IMR-90 (cell line): ENCODE measurements around the gene SH3BGRL3. TPM values are rescaled to one million over a fixed set of nuclear protein-coding genes. Genes with fewer than 3 reads are reported as not detected.

Source experiments
- ATAC-seq: fragments of 200-7000 bp; cut with Tn5 transposase; 2 replicates; pipeline ENCODE4 v1.9.1; 2020; ENCODE audit warnings: low read depth, mild to moderate bottlenecking, moderate library complexity
- BruUV-seq: library from RNA; stranded (reverse); fragments of 400-500 nt; replicated peaks from 2 replicates; lab custom pipeline; 2021; lab: Mats Ljungman, UMichigan
- CTCF ChIA-PET: fragments of 300-600 bp; formaldehyde crosslinking; extraction: SDS; loops from one replicate; lab custom pipeline; 2021; ENCODE audit warnings: antibody characterized with exemption; lab: Yijun Ruan, JAX
- POLR2A ChIA-PET: fragments of 300-600 bp; sonication (Branson Sonifier 250); formaldehyde crosslinking; loops from one replicate; lab custom pipeline; 2022; ENCODE audit warnings: antibody characterized with exemption; ENCODE audit not compliant: unreplicated experiment; lab: Charles Lee
- DNase-seq: peaks from one replicate; pipeline ENCODE4 v3.0.0; 2013
- H2AFZ ChIP-seq: replicated peaks from 2 replicates; pipeline ENCODE3; 2013; ENCODE audit warnings: low read length, mild to moderate bottlenecking; ENCODE audit not compliant: poor library complexity
- H2AK5ac ChIP-seq: 2 replicates; pipeline ENCODE4 v1.6.1; 2013; ENCODE audit warnings: low read depth, low read length, inconsistent platforms
- H2AK9ac ChIP-seq: replicated peaks from 2 replicates; pipeline ENCODE3; 2013; ENCODE audit warnings: mild to moderate bottlenecking, low read depth, low read length, moderate library complexity; ENCODE audit not compliant: poor library complexity
- H2BK120ac ChIP-seq: 2 replicates; pipeline ENCODE4 v1.6.1; 2013; ENCODE audit warnings: low read depth, low read length, inconsistent platforms
- H2BK15ac ChIP-seq: 3 replicates; pipeline ENCODE4 v1.6.1; 2013; ENCODE audit warnings: low read depth, low read length, inconsistent platforms
- H2BK20ac ChIP-seq: 2 replicates; pipeline ENCODE4 v1.6.1; 2013; ENCODE audit warnings: low read depth, mild to moderate bottlenecking, inconsistent platforms, low read length, moderate library complexity
- H2BK5ac ChIP-seq: 2 replicates; pipeline ENCODE4 v1.6.1; 2013; ENCODE audit warnings: mild to moderate bottlenecking, low read depth, low read length, inconsistent platforms; ENCODE audit not compliant: poor library complexity, severe bottlenecking
- H3K14ac ChIP-seq: replicated peaks from 2 replicates; pipeline ENCODE4 v1.6.1; 2013; ENCODE audit warnings: low read depth, low read length, inconsistent platforms
- H3K18ac ChIP-seq: 2 replicates; pipeline ENCODE4 v1.6.1; 2013; ENCODE audit warnings: low read depth, low read length, control low read depth
- H3K23ac ChIP-seq: 2 replicates; pipeline ENCODE4 v1.6.1; 2013; ENCODE audit warnings: low read depth, low read length, inconsistent platforms
- H3K27ac ChIP-seq: 2 replicates; pipeline ENCODE4 v1.5.1; 2013; ENCODE audit warnings: mild to moderate bottlenecking, control low read depth, low read length; ENCODE audit not compliant: insufficient read depth
- H3K27me3 ChIP-seq: 2 replicates; pipeline ENCODE4 v1.6.1; 2013; ENCODE audit warnings: low read length; ENCODE audit not compliant: control insufficient read depth, insufficient read depth
- H3K36me3 ChIP-seq: 2 replicates; pipeline ENCODE4 v1.6.1; 2013; ENCODE audit warnings: low read length, mixed read lengths; ENCODE audit not compliant: control insufficient read depth, insufficient read depth
- H3K4ac ChIP-seq: 2 replicates; pipeline ENCODE4 v1.6.1; 2013; ENCODE audit warnings: low read depth, low read length, inconsistent platforms
- H3K4me1 ChIP-seq: 2 replicates; pipeline ENCODE4 v1.6.1; 2013; ENCODE audit warnings: low read length, mixed read lengths; ENCODE audit not compliant: control insufficient read depth, insufficient read depth
- H3K4me2 ChIP-seq: 2 replicates; pipeline ENCODE4 v1.6.1; 2013; ENCODE audit warnings: low read depth, mild to moderate bottlenecking, control low read depth, low read length, moderate library complexity
- H3K4me3 ChIP-seq: 2 replicates; pipeline ENCODE4 v1.5.1; 2013; ENCODE audit warnings: low read depth, mild to moderate bottlenecking, control low read depth, low read length, moderate library complexity; ENCODE audit not compliant: insufficient read depth
- H3K56ac ChIP-seq: 2 replicates; pipeline ENCODE4 v1.6.1; 2013; ENCODE audit warnings: low read length, inconsistent platforms; ENCODE audit not compliant: insufficient read depth; ENCODE audit errors: extremely low read depth
- H3K79me1 ChIP-seq, 2 experiments: 2 replicates each; pipeline ENCODE4 v1.6.1; 2013; ENCODE audit warnings: low read length in 2 of 2, inconsistent platforms in 1 of 2, low read depth in 1 of 2
- H3K9ac ChIP-seq: 2 replicates; pipeline ENCODE4 v1.6.1; 2013; ENCODE audit warnings: low read depth, low read length, control low read depth
- H3K9me1 ChIP-seq: 2 replicates; pipeline ENCODE4 v1.6.1; 2013; ENCODE audit warnings: low read length, inconsistent platforms; ENCODE audit not compliant: insufficient read depth
- H3K9me3 ChIP-seq: 2 replicates; pipeline ENCODE4 v1.6.1; 2013; ENCODE audit warnings: low read length; ENCODE audit not compliant: control insufficient read depth, insufficient read depth
- H4K20me1 ChIP-seq: 2 replicates; pipeline ENCODE4 v1.6.1; 2013; ENCODE audit warnings: low read length, inconsistent platforms; ENCODE audit not compliant: insufficient read depth
- H4K5ac ChIP-seq: 2 replicates; pipeline ENCODE4 v1.6.1; 2013; ENCODE audit warnings: mild to moderate bottlenecking, low read depth, low read length, control low read depth
- H4K8ac ChIP-seq, 2 experiments: 2 replicates each; pipeline ENCODE4 v1.6.1; 2013; ENCODE audit warnings: low read depth in 2 of 2, low read length in 2 of 2, control low read depth in 1 of 2, inconsistent platforms in 1 of 2
- H4K91ac ChIP-seq: 2 replicates; pipeline ENCODE4 v1.6.1; 2013; ENCODE audit warnings: low read depth, low read length, inconsistent platforms; ENCODE audit not compliant: insufficient read depth
- BHLHE40 ChIP-seq: fragments of 150-350 bp; IDR thresholded peaks from 2 replicates; pipeline ENCODE4 v1.6.1; 2016; ENCODE audit warnings: mild to moderate bottlenecking, low read depth, low read length
- CEBPB ChIP-seq: IDR thresholded peaks from 2 replicates; pipeline ENCODE4 v1.6.1; 2012; ENCODE audit warnings: low read depth, low read length, improper control_type of control experiment
- CHD1 ChIP-seq: IDR thresholded peaks from 2 replicates; pipeline ENCODE4 v1.6.1; 2012; ENCODE audit warnings: low read depth, low read length, improper control_type of control experiment
- FOS ChIP-seq: fragments of 150-350 bp; IDR thresholded peaks from 2 replicates; pipeline ENCODE4 v1.6.1; 2016; ENCODE audit warnings: low read depth, low read length
- MAZ ChIP-seq: IDR thresholded peaks from 2 replicates; pipeline ENCODE4 v1.6.1; 2012; ENCODE audit warnings: low read depth, mild to moderate bottlenecking, low read length, improper control_type of control experiment, moderate library complexity, borderline replicate concordance
- MXI1 ChIP-seq: IDR thresholded peaks from 2 replicates; pipeline ENCODE4 v1.6.1; 2012; ENCODE audit warnings: low read depth, mild to moderate bottlenecking, low read length, moderate library complexity, borderline replicate concordance
- NFE2L2 ChIP-seq: fragments of 150-350 bp; IDR thresholded peaks from 2 replicates; pipeline ENCODE4 v1.6.1; 2016; ENCODE audit warnings: low read depth, mild to moderate bottlenecking, low read length
- RCOR1 ChIP-seq: IDR thresholded peaks from 2 replicates; pipeline ENCODE4 v1.6.1; 2012; ENCODE audit warnings: mild to moderate bottlenecking, low read length, improper control_type of control experiment; ENCODE audit not compliant: insufficient replicate concordance
- SMC3 ChIP-seq: fragments of 150-350 bp; IDR thresholded peaks from 2 replicates; pipeline ENCODE4 v1.6.1; 2016; ENCODE audit warnings: low read depth, mild to moderate bottlenecking, antibody characterized with exemption, low read length, moderate library complexity
- WGBS, 2 experiments: methylation state at CpG; one replicate each; pipeline versions ENCODE4 v1.1.5 to v1.1.7; 2013; ENCODE audit warnings: missing lambda C conversion rate in 2 of 2; ENCODE audit not compliant: insufficient read length in 1 of 2; ENCODE audit errors: extremely low coverage in 2 of 2; 5-methylcytosine and 5-hydroxymethylcytosine counted together
- dilution Hi-C: fragments of 300-500 bp; cut with HindIII; formaldehyde crosslinking; loops from one replicate; pipeline ENCODE4 v1.14.3; 2018; ENCODE audit warnings: low sequenced_read_pairs; ENCODE audit not compliant: unreplicated experiment
- in situ Hi-C: fragments of 300-500 bp; cut with MboI; formaldehyde crosslinking; loops from 3 replicates; pipeline ENCODE4 v1.14.3; 2019; ENCODE audit warnings: low sequenced_read_pairs, inconsistent platforms, mixed read lengths
- intact Hi-C: fragments of 100-400 bp; cut with micrococcal nuclease; formaldehyde crosslinking; loops from 2 replicates; pipeline ENCODE4 v1.10.0; 2022
- polyA plus RNA-seq, 3 experiments: library from polyadenylated mRNA; depleted of rRNA; stranded (reverse); fragments of >200 nt; gene quantifications; 2 replicates each; pipeline ENCODE4 v1.2.3, GENCODE V29; 2012; ENCODE audit warnings: low replicate concordance in 1 of 3
- total RNA-seq: library from RNA; depleted of rRNA; stranded (reverse); fragments of >200 nt; gene quantifications from 2 replicates; pipeline ENCODE4 v1.2.3, GENCODE V29; 2012

SH3BGRL3 gene
- total and polyA plus RNA-seq, 2 of the 4 experiments (the other 2 are of a cell fraction): 35.0 to 483 TPM

DNA sequence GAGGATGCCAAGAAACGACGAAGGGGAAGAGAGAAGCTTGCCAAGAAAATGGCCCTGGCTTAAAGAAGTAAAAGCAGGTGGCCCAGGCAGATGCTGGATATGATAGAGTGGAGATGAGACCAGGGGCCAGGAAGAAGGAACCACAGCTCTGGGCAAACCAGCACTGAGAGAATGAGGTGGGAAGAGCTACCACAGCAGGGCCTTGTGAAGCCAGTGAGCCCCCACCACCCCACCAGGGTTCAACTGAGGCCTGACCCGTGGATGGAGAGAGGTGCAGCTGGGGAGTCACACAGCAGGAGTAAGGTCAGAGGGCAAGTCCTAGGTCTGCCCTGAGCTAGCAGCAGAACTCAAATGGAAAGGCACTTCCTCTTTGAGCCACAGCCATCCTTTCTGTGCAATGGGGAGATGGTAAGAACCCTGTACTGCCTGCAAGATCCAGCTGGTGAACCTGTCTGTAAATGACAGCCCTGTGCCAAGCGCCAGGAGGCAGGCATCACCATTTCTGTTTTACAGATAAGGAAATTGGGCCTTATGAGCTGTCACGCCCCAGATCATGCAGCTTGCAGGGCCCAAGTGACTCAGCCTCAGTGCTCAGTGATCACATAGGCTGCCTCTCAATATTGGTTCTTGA is 8.5 kb downstream of the SH3BGRL3 start:
- no peak overlapping the region for H3K9ac ChIP-seq
- intact Hi-C loops: no loop called here
- H3K23ac ChIP-seq: no peak overlapping the region
- H3K9me1 ChIP-seq: peaks cover 19% of the 10 kb centered on the region
- H3K36me3 ChIP-seq: no peaks in the 10 kb centered on the region
- H3K14ac ChIP-seq: no peak overlapping the region
- H3K9me3 ChIP-seq: no peaks in the 10 kb centered on the region
- H2AK5ac ChIP-seq: peak overlapping the region; percentile 11; the same call in 1 of the 2 replicates
- H3K4me1 ChIP-seq: peaks cover 18% of the 10 kb centered on the region
- no peak overlapping the region for H3K4me3 ChIP-seq
- CTCF ChIA-PET: no interaction called here
- no peak overlapping the region for H2AK9ac ChIP-seq
- H2BK5ac ChIP-seq: no peak overlapping the region
- no TSS peak for BruUV-seq
- WGBS, 2 experiments: 74% methylated on average over 4 of the region's 5 CpGs; no CpG with 5 or more reads in 1 of the 2 experiments
- H2AFZ ChIP-seq: no peak overlapping the region
- in situ Hi-C loops: no loop called here
- no peak overlapping the region for H3K4ac ChIP-seq
- no peak overlapping the region for H3K56ac ChIP-seq
- POLR2A ChIA-PET: no interaction called here
- H3K27me3 ChIP-seq: no peaks in the 10 kb centered on the region
- dilution Hi-C loops: no loop called here
- H2BK120ac ChIP-seq: no peak overlapping the region
- no peak overlapping the region for H3K18ac ChIP-seq
- no peak overlapping the region for H3K4me2 ChIP-seq
- H4K5ac ChIP-seq: no peak overlapping the region
- DNase-seq (peak; percentile 30), ATAC-seq (no peak)
- peaks cover 4% of the 10 kb centered on the region for H4K20me1 ChIP-seq
- H2BK15ac ChIP-seq: no peak overlapping the region; the same call in 2 of the 3 replicates
- H4K8ac ChIP-seq: no peak overlapping the region; a peak in 1 of 4 replicates
- H2BK20ac ChIP-seq: no peak overlapping the region
- H3K27ac ChIP-seq: no peak overlapping the region
- peaks cover 5 to 35% of the 10 kb centered on the region in 2 experiments for H3K79me1 ChIP-seq
- no peak overlapping the region for H4K91ac ChIP-seq
- TF ChIP-seq MXI1 (no peak), MAZ (no peak), CEBPB (no peak), RCOR1 (no peak), NFE2L2 (no peak), BHLHE40 (no peak), CHD1 (no peak), SMC3 (no peak), FOS (no peak)
